ENCODE measurements around the gene IQCM.

DNA sequence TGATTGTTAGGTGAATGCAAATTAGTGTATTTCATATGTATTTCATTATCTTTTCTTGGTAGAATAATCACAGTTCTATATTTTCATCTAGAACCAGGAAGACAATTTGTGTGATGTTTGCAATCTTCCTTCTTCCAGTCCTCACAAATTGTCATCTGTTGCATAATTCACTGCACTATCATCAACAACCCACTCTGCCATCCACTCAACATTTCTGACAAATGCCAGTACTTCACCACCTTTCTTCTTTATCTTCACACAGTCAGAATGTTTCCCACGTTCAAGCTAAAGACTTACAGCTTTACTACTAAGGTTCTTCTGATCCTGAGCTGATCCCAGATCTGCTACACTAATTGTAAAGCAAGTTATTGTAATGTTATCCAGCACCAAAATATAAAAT, 107.8 kb downstream of the IQCM start:
- TF ChIP-seq, protein P1, sequence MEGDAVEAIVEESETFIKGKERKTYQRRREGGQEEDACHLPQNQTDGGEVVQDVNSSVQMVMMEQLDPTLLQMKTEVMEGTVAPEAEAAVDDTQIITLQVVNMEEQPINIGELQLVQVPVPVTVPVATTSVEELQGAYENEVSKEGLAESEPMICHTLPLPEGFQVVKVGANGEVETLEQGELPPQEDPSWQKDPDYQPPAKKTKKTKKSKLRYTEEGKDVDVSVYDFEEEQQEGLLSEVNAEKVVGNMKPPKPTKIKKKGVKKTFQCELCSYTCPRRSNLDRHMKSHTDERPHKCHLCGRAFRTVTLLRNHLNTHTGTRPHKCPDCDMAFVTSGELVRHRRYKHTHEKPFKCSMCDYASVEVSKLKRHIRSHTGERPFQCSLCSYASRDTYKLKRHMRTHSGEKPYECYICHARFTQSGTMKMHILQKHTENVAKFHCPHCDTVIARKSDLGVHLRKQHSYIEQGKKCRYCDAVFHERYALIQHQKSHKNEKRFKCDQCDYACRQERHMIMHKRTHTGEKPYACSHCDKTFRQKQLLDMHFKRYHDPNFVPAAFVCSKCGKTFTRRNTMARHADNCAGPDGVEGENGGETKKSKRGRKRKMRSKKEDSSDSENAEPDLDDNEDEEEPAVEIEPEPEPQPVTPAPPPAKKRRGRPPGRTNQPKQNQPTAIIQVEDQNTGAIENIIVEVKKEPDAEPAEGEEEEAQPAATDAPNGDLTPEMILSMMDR (IDR thresholded peaks at IDR 0.05): no peak
- TF ChIP-seq POLR2AphosphoS5 (IDR thresholded peaks at IDR 0.05; ENCODE audit: low read depth, low read length) (no peak), SIN3A (IDR thresholded peaks at IDR 0.05; ENCODE audit: borderline replicate concordance, insufficient read depth, low read depth, low read length) (no peak)
